H1 (cell line): Measurements from ENCODE around the gene PRPH2. TPM values are rescaled to one million over a fixed set of nuclear protein-coding genes. Genes with fewer than 3 reads are reported as not detected.

ENCODE experiments used
- CTCF ChIA-PET: fragments of 300-600 bp; sonication (Branson Sonifier 250); formaldehyde crosslinking; loops from one replicate; lab custom pipeline; 2021; ENCODE audit not compliant: partially characterized antibody; lab: Charles Lee
- POLR2A ChIA-PET: fragments of 300-600 bp; sonication (Branson Sonifier 250); formaldehyde crosslinking; loops from one replicate; lab custom pipeline; 2021; ENCODE audit warnings: inconsistent platforms; ENCODE audit not compliant: partially characterized antibody; lab: Charles Lee
- DNase-seq, 2 experiments: peaks; one replicate each; pipeline versions ENCODE4 v3.0.0 to v3.0.0-alpha.2; 2010 to 2022; ENCODE audit warnings: low spot score in 2 of 2, low read depth in 1 of 2, mixed read lengths in 1 of 2
- FAIRE-seq: peaks from 2 replicates; lab custom pipeline; 2011; peaks lifted over from hg19 to GRCh38; lab: Jason Lieb, UNC
- H2AFZ ChIP-seq: 2 replicates; pipeline ENCODE4 v1.8.1; 2012; ENCODE audit warnings: low read length, inconsistent platforms
- H2AK5ac ChIP-seq: 2 replicates; pipeline ENCODE4 v1.6.1; 2013; ENCODE audit warnings: low read depth, low read length
- H2BK120ac ChIP-seq: replicated peaks from 2 replicates; pipeline ENCODE3; 2013; ENCODE audit warnings: low read depth, low read length, inconsistent platforms
- H2BK12ac ChIP-seq: 2 replicates; pipeline ENCODE4 v1.6.1; 2013; ENCODE audit warnings: low read depth, low read length
- H2BK15ac ChIP-seq: 2 replicates; pipeline ENCODE4 v1.6.1; 2013; ENCODE audit warnings: low read length
- H2BK20ac ChIP-seq: 2 replicates; pipeline ENCODE4 v1.6.1; 2013; ENCODE audit warnings: low read length
- H2BK5ac ChIP-seq: 2 replicates; pipeline ENCODE4 v1.6.1; 2013; ENCODE audit warnings: low read depth, low read length
- H3K14ac ChIP-seq: 2 replicates; pipeline ENCODE4 v1.6.1; 2013; ENCODE audit warnings: inconsistent platforms; ENCODE audit not compliant: insufficient read length
- H3K18ac ChIP-seq: 2 replicates; pipeline ENCODE4 v1.6.1; 2013; ENCODE audit warnings: low read length; ENCODE audit errors: extremely low read depth
- H3K23ac ChIP-seq: 2 replicates; pipeline ENCODE4 v1.6.1; 2013; ENCODE audit warnings: inconsistent platforms; ENCODE audit not compliant: insufficient read length
- H3K23me2 ChIP-seq: 2 replicates; pipeline ENCODE4 v1.6.1; 2013; ENCODE audit warnings: low read depth, low read length
- H3K27ac ChIP-seq: 2 replicates; pipeline ENCODE4 v1.6.1; 2011; ENCODE audit warnings: low read depth, low read length, inconsistent platforms
- H3K27me3 ChIP-seq, 4 experiments: replicated peaks in 1 of 4; 1 replicate in 1 of 4; 2 replicates in 3 of 4; pipeline versions ENCODE4 v1.6.1 to v1.8.1; 2011 to 2013; ENCODE audit warnings: low read length in 3 of 4, mild to moderate bottlenecking in 3 of 4, inconsistent platforms in 2 of 4, mixed read lengths in 2 of 4, moderate library complexity in 1 of 4; ENCODE audit not compliant: control insufficient read depth in 3 of 4, insufficient read depth in 3 of 4; ENCODE audit errors: extremely low read depth in 1 of 4
- H3K36me3 ChIP-seq, 4 experiments: 2 replicates each; pipeline versions ENCODE4 v1.6.1 to v1.8.1; 2011 to 2013; ENCODE audit warnings: mild to moderate bottlenecking in 4 of 4, low read length in 3 of 4, moderate library complexity in 2 of 4, control low read depth in 1 of 4, inconsistent platforms in 1 of 4; ENCODE audit not compliant: insufficient read depth in 4 of 4, control insufficient read depth in 2 of 4
- H3K4ac ChIP-seq: replicated peaks from 2 replicates; pipeline ENCODE3; 2013; ENCODE audit warnings: low read length, low read depth, mixed read lengths, inconsistent platforms; ENCODE audit not compliant: insufficient read length
- H3K4me1 ChIP-seq, 4 experiments: replicated peaks in 1 of 4; 1 replicate in 1 of 4; 2 replicates in 3 of 4; pipeline versions ENCODE4 v1.6.1 to v1.8.1; 2011 to 2013; ENCODE audit warnings: low read length in 3 of 4, inconsistent platforms in 2 of 4, mixed read lengths in 1 of 4; ENCODE audit not compliant: insufficient read depth in 4 of 4, control insufficient read depth in 3 of 4
- H3K4me2 ChIP-seq, 2 experiments: 2 replicates each; pipeline versions ENCODE4 v1.6.1 to v1.8.1; 2011 to 2013; ENCODE audit warnings: low read depth in 2 of 2, low read length in 2 of 2, control low read depth in 1 of 2, inconsistent platforms in 1 of 2, mild to moderate bottlenecking in 1 of 2; ENCODE audit not compliant: insufficient read depth in 1 of 2
- H3K4me3 ChIP-seq, 4 experiments: fragments of 200-600, 300-600 bp in 1 of 4; sonication (generic), shearing (Covaris generic), sonication (Bioruptor Twin) in 1 of 4; 2 replicates each; pipeline versions ENCODE4 v1.5.1 to v1.8.1; 2011 to 2016; ENCODE audit warnings: low read length in 4 of 4, low read depth in 3 of 4, control low read depth in 2 of 4, inconsistent platforms in 2 of 4, mild to moderate bottlenecking in 2 of 4, mixed read lengths in 1 of 4, moderate library complexity in 1 of 4; ENCODE audit not compliant: insufficient read depth in 2 of 4; ENCODE audit errors: extremely low read depth in 1 of 4
- H3K56ac ChIP-seq: replicated peaks from 2 replicates; pipeline ENCODE3; 2013; ENCODE audit warnings: low read depth, mild to moderate bottlenecking, mixed read lengths, low read length, inconsistent platforms; ENCODE audit not compliant: insufficient read length
- H3K79me1 ChIP-seq: 2 replicates; pipeline ENCODE4 v1.6.1; 2013; ENCODE audit warnings: low read depth, low read length, control low read depth
- H3K79me2 ChIP-seq, 2 experiments: 2 replicates each; pipeline versions ENCODE4 v1.6.1 to v1.8.1; 2012 to 2013; ENCODE audit warnings: low read length in 2 of 2, mild to moderate bottlenecking in 2 of 2, inconsistent platforms in 1 of 2; ENCODE audit not compliant: insufficient read depth in 2 of 2, control insufficient read depth in 1 of 2
- H3K9ac ChIP-seq, 4 experiments: replicated peaks in 1 of 4; 1 replicate in 1 of 4; 2 replicates in 3 of 4; pipeline versions ENCODE4 v1.6.1 to v1.8.1; 2011 to 2013; ENCODE audit warnings: low read depth in 3 of 4, low read length in 3 of 4, control low read depth in 2 of 4, mild to moderate bottlenecking in 2 of 4, moderate library complexity in 2 of 4, inconsistent platforms in 1 of 4; ENCODE audit errors: extremely low read depth in 1 of 4
- H3K9me3 ChIP-seq, 2 experiments: 2 replicates each; pipeline versions ENCODE4 v1.6.1 to v1.8.1; 2012 to 2013; ENCODE audit warnings: mild to moderate bottlenecking in 2 of 2, moderate library complexity in 2 of 2, control low read depth in 1 of 2, inconsistent platforms in 1 of 2, low read depth in 1 of 2, low read length in 1 of 2, mixed read lengths in 1 of 2; ENCODE audit not compliant: insufficient read depth in 2 of 2
- H4K20me1 ChIP-seq, 2 experiments: replicated peaks in 1 of 2; 2 replicates each; pipeline versions ENCODE3 to v1.8.1; 2011 to 2013; ENCODE audit warnings: inconsistent platforms in 2 of 2, low read length in 2 of 2, mild to moderate bottlenecking in 1 of 2; ENCODE audit not compliant: insufficient read depth in 2 of 2, control insufficient read depth in 1 of 2
- H4K5ac ChIP-seq: 2 replicates; pipeline ENCODE4 v1.6.1; 2013; ENCODE audit warnings: low read length, low read depth, mixed read lengths, inconsistent platforms; ENCODE audit not compliant: insufficient read length
- H4K8ac ChIP-seq: 2 replicates; pipeline ENCODE4 v1.8.0; 2013; ENCODE audit warnings: mild to moderate bottlenecking, moderate library complexity, low read length, inconsistent platforms; ENCODE audit not compliant: insufficient read depth; ENCODE audit errors: extremely low read depth
- H4K91ac ChIP-seq: replicated peaks from 2 replicates; pipeline ENCODE3; 2013; ENCODE audit warnings: low read length, mixed read lengths, inconsistent platforms; ENCODE audit not compliant: insufficient read length
- CREB1 ChIP-seq: IDR thresholded peaks from 2 replicates; pipeline ENCODE4 v1.6.1; 2012; ENCODE audit warnings: inconsistent platforms
- EGR1 ChIP-seq: IDR thresholded peaks from 2 replicates; pipeline ENCODE4 v1.6.1; 2011; ENCODE audit warnings: low read depth, low read length, borderline replicate concordance
- RFX5 ChIP-seq: IDR thresholded peaks from 2 replicates; pipeline ENCODE4 v1.6.1; 2011; ENCODE audit warnings: low read depth, low read length, improper control_type of control experiment, borderline replicate concordance
- WGBS, 2 experiments: shearing (Covaris generic) in 1 of 2; methylation state at CpG; one replicate each; pipeline versions ENCODE4 v1.1.6 to v1.1.7; 2013 to 2015; ENCODE audit warnings: low lambda C conversion rate in 2 of 2, mixed read lengths in 2 of 2, inconsistent platforms in 1 of 2, low coverage in 1 of 2, missing lambda C conversion rate in 1 of 2; ENCODE audit not compliant: insufficient replicate concordance in 2 of 2, insufficient coverage in 1 of 2, insufficient read length in 1 of 2; ENCODE audit errors: extremely low coverage in 1 of 2, missing lambda C conversion rate in 1 of 2; 5-methylcytosine and 5-hydroxymethylcytosine counted together
- polyA plus RNA-seq, 7 experiments: library from polyadenylated mRNA; depleted of rRNA in 3 of 7; stranded (reverse) in 5 of 7; unstranded in 2 of 7; fragments of >200 nt in 5 of 7; fragments of 200-250 nt in 2 of 7; gene quantifications; 1 replicate in 5 of 7; 2 replicates in 1 of 7; 4 replicates in 1 of 7; pipeline versions ENCODE4 v1.2.1 to v1.2.3, GENCODE V29; 2011 to 2013; ENCODE audit warnings: missing spikeins in 2 of 7, mixed read lengths in 2 of 7
- total RNA-seq: library from RNA; stranded (reverse); fragmentation: NEBNext Ultra II Directional; extraction: Animal tissue kit (Norgen Biotek cat#: 25700); gene quantifications from 2 replicates; pipeline ENCODE4 v1.2.1, GENCODE V29; 2021
- TF ChIP-seq, protein P1 (sequence below): IDR thresholded peaks from 2 replicates; pipeline ENCODE4 v1.6.1; 2012; ENCODE audit warnings: inconsistent platforms

Gene PRPH2
- total and polyA plus RNA-seq, 2 of the 8 experiments (the other 6 are each of a cell fraction or from before 2014, with no cell fraction given) = 0.23 to 0.65 TPM

DNA sequence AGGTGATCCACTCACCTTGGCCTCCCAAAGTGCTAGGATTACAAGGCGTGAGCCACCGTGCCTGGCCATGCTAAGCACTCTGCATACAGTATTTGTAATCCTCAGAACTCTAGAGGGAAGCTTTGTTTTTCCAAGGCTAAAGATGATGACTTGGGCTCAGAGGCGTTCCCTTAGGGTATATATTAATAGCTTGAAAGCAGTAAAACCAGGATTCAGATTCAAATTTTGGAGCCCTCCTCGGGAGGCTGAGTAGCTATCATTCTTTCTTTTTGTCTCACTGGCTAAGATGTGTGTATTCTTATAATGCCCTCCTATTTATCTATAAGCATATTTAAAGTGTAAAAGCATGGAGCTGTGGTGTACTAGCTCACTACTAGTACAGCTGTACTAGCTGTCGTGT lies 68.5 kb downstream of the PRPH2 start:
- H4K5ac ChIP-seq = no peak overlapping the region
- H3K4me3 ChIP-seq = no peak overlapping the region
- no peaks in the 10 kb centered on the region for H3K27me3 ChIP-seq
- H3K23ac ChIP-seq = no peak overlapping the region
- no peak overlapping the region for H3K27ac ChIP-seq
- H2BK12ac ChIP-seq = no peak overlapping the region
- no peak overlapping the region for H3K18ac ChIP-seq
- POLR2A ChIA-PET = no interaction called here
- H3K79me2 ChIP-seq = no peaks in the 10 kb centered on the region
- H3K9me3 ChIP-seq = no peaks in the 10 kb centered on the region
- FAIRE-seq = no peak
- H4K20me1 ChIP-seq = no peaks in the 10 kb centered on the region
- H3K9ac ChIP-seq = no peak overlapping the region
- H3K56ac ChIP-seq = no peak overlapping the region
- H4K91ac ChIP-seq = no peak overlapping the region
- H2AFZ ChIP-seq = no peak overlapping the region
- H4K8ac ChIP-seq = no peak overlapping the region
- H3K79me1 ChIP-seq = no peaks in the 10 kb centered on the region
- CTCF ChIA-PET = interaction anchor here (0.7 to 2.8 kb wide), 7 partner anchors 9 to 247 kb away, joined by 3 to 10 read pairs (median 3); no protein-coding TSS in a partner anchor
- no peak for DNase-seq
- no peak overlapping the region for H3K4me2 ChIP-seq
- H2BK20ac ChIP-seq = no peak overlapping the region
- no peaks in the 10 kb centered on the region for H3K4me1 ChIP-seq
- H3K23me2 ChIP-seq = no peaks in the 10 kb centered on the region
- H2BK5ac ChIP-seq = no peak overlapping the region
- no peak overlapping the region for H2BK120ac ChIP-seq
- WGBS, 2 experiments = 87% methylated on average over 5 of the region's 5 CpGs; no CpG with 5 or more reads in 1 of the 2 experiments
- no peak overlapping the region for H2BK15ac ChIP-seq
- no peak overlapping the region for H2AK5ac ChIP-seq
- peaks cover 3 to 45% (median 14%) of the 10 kb centered on the region in 4 experiments; a peak in 7 of 8 replicates for H3K36me3 ChIP-seq
- no peak overlapping the region for H3K14ac ChIP-seq
- no peak overlapping the region for H3K4ac ChIP-seq
- TF ChIP-seq RFX5 (no peak), CREB1 (no peak), EGR1 (no peak)
- TF ChIP-seq, protein P1, sequence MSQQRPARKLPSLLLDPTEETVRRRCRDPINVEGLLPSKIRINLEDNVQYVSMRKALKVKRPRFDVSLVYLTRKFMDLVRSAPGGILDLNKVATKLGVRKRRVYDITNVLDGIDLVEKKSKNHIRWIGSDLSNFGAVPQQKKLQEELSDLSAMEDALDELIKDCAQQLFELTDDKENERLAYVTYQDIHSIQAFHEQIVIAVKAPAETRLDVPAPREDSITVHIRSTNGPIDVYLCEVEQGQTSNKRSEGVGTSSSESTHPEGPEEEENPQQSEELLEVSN = no peak
